ENCODE data around the gene PTPRM.

DNA sequence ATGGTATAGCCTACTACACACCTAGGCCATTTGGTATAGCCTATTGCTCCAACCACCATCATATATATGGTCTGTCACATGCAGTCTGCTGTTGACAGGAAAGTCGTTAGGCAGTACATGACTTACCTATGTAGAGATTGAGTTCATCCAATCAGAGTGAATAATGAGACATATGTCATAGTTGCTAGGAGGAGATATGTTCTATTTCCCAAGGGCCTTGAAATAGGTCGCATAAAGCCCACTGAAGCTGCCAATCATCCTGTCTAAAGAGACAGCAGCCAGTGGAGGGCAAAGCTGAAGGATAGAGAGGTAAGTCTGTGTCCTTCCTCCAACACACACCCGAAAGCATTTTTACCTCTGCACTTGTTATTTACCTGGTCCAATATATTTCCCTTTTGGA lies 263.4 kb downstream of the PTPRM start:
- TF ChIP-seq, protein P1, sequence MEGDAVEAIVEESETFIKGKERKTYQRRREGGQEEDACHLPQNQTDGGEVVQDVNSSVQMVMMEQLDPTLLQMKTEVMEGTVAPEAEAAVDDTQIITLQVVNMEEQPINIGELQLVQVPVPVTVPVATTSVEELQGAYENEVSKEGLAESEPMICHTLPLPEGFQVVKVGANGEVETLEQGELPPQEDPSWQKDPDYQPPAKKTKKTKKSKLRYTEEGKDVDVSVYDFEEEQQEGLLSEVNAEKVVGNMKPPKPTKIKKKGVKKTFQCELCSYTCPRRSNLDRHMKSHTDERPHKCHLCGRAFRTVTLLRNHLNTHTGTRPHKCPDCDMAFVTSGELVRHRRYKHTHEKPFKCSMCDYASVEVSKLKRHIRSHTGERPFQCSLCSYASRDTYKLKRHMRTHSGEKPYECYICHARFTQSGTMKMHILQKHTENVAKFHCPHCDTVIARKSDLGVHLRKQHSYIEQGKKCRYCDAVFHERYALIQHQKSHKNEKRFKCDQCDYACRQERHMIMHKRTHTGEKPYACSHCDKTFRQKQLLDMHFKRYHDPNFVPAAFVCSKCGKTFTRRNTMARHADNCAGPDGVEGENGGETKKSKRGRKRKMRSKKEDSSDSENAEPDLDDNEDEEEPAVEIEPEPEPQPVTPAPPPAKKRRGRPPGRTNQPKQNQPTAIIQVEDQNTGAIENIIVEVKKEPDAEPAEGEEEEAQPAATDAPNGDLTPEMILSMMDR (IDR thresholded peaks at IDR 0.05), result no peak
- TF ChIP-seq, protein P2, sequence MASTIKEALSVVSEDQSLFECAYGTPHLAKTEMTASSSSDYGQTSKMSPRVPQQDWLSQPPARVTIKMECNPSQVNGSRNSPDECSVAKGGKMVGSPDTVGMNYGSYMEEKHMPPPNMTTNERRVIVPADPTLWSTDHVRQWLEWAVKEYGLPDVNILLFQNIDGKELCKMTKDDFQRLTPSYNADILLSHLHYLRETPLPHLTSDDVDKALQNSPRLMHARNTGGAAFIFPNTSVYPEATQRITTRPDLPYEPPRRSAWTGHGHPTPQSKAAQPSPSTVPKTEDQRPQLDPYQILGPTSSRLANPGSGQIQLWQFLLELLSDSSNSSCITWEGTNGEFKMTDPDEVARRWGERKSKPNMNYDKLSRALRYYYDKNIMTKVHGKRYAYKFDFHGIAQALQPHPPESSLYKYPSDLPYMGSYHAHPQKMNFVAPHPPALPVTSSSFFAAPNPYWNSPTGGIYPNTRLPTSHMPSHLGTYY (CRISPR knock-in tag; IDR thresholded peaks at IDR 0.05), result no peak
- TF ChIP-seq, protein P3, sequence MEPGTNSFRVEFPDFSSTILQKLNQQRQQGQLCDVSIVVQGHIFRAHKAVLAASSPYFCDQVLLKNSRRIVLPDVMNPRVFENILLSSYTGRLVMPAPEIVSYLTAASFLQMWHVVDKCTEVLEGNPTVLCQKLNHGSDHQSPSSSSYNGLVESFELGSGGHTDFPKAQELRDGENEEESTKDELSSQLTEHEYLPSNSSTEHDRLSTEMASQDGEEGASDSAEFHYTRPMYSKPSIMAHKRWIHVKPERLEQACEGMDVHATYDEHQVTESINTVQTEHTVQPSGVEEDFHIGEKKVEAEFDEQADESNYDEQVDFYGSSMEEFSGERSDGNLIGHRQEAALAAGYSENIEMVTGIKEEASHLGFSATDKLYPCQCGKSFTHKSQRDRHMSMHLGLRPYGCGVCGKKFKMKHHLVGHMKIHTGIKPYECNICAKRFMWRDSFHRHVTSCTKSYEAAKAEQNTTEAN (CRISPR knock-in tag; IDR thresholded peaks at IDR 0.05), result no peak
- TF ChIP-seq, protein P4, sequence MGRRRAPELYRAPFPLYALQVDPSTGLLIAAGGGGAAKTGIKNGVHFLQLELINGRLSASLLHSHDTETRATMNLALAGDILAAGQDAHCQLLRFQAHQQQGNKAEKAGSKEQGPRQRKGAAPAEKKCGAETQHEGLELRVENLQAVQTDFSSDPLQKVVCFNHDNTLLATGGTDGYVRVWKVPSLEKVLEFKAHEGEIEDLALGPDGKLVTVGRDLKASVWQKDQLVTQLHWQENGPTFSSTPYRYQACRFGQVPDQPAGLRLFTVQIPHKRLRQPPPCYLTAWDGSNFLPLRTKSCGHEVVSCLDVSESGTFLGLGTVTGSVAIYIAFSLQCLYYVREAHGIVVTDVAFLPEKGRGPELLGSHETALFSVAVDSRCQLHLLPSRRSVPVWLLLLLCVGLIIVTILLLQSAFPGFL (CRISPR knock-in tag; IDR thresholded peaks at IDR 0.05; ENCODE audit: borderline replicate concordance), result no peak
- no peak for TF ChIP-seq TCF7 (CRISPR knock-in tag; IDR thresholded peaks at IDR 0.05; ENCODE audit: low read depth)
- TF ChIP-seq CREB1 (CRISPR knock-in tag; IDR thresholded peaks at IDR 0.05), result no peak
- TF ChIP-seq KAT7 (CRISPR knock-in tag; IDR thresholded peaks at IDR 0.05; ENCODE audit: borderline replicate concordance), result no peak
- TF ChIP-seq, protein P5, sequence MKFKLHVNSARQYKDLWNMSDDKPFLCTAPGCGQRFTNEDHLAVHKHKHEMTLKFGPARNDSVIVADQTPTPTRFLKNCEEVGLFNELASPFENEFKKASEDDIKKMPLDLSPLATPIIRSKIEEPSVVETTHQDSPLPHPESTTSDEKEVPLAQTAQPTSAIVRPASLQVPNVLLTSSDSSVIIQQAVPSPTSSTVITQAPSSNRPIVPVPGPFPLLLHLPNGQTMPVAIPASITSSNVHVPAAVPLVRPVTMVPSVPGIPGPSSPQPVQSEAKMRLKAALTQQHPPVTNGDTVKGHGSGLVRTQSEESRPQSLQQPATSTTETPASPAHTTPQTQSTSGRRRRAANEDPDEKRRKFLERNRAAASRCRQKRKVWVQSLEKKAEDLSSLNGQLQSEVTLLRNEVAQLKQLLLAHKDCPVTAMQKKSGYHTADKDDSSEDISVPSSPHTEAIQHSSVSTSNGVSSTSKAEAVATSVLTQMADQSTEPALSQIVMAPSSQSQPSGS (CRISPR knock-in tag; IDR thresholded peaks at IDR 0.05; ENCODE audit: borderline replicate concordance, low read depth), result no peak
